Measurements from ENCODE around the gene SPHK2.
"Not testable (repeated sequence)": the region's sequence is repeated elsewhere in the genome, so short reads cannot be mapped to it uniquely, and the experiment has no call there.

Gene SPHK2

GRCh38 chr19:48660852-48661710 lies 41.8 kb downstream of the SPHK2 start:
- DNase-seq (ENCODE audit: low read depth) = peak; percentile 62

- no peak for DNase-seq (ENCODE audit: low read depth)
Measured at GRCh38 chr19:48661711-48662090, 42.4 kb downstream of the SPHK2 start.

GRCh38 chr19:48663667-48664066 lies 44.4 kb downstream of the SPHK2 start:
- no peak for DNase-seq (ENCODE audit: low read depth)

GRCh38 chr19:48664476-48664875 lies 45.2 kb downstream of the SPHK2 start:
- DNase-seq (ENCODE audit: low read depth) = no peak

GRCh38 chr19:48665786-48666185 lies 46.5 kb downstream of the SPHK2 start:
- DNase-seq (ENCODE audit: low read depth) = no peak

- DNase-seq (ENCODE audit: low read depth) = no peak
Measured at GRCh38 chr19:48668332-48668731, 49.0 kb downstream of the SPHK2 start.

GRCh38 chr19:48668761-48669160 lies 49.5 kb downstream of the SPHK2 start:
- no peak for DNase-seq (ENCODE audit: low read depth)

- DNase-seq (ENCODE audit: low read depth) = no peak
Measured at GRCh38 chr19:48669903-48670668, 50.8 kb downstream of the SPHK2 start.

GRCh38 chr19:48670699-48671445 lies 51.6 kb downstream of the SPHK2 start:
- DNase-seq (ENCODE audit: low read depth) = no peak

GRCh38 chr19:48671446-48671995 lies 52.2 kb downstream of the SPHK2 start:
- no peak for DNase-seq (ENCODE audit: low read depth)

GRCh38 chr19:48672994-48673393 lies 53.7 kb downstream of the SPHK2 start, which contains the start of gene NTN5:
Gene NTN5, minus strand, starts transcription at chr19:48673017. Its CDS starts 2,031 bp downstream, at chr19:48670986.
- DNase-seq (ENCODE audit: low read depth) = no peak

GRCh38 chr19:48673436-48674100 lies 54.3 kb downstream of the SPHK2 start:
- DNase-seq (ENCODE audit: low read depth) = no peak

GRCh38 chr19:48674216-48674809 lies 55.0 kb downstream of the SPHK2 start:
- DNase-seq (ENCODE audit: low read depth) = no peak

GRCh38 chr19:48674921-48675824 lies 55.9 kb downstream of the SPHK2 start:
- DNase-seq (ENCODE audit: low read depth) = peak; percentile 54

GRCh38 chr19:48676487-48676886 lies 57.2 kb downstream of the SPHK2 start:
- DNase-seq (ENCODE audit: low read depth) = no peak

GRCh38 chr19:48676887-48677286 lies 57.6 kb downstream of the SPHK2 start:
- DNase-seq (ENCODE audit: low read depth) = no peak

- no peak for DNase-seq (ENCODE audit: low read depth)
Measured at GRCh38 chr19:48678201-48678600, 58.9 kb downstream of the SPHK2 start.

- not testable (repeated sequence) for DNase-seq (ENCODE audit: low read depth)
Measured at GRCh38 chr19:48680006-48680405, 60.7 kb downstream of the SPHK2 start.
